GM12878 (cell line): Measurements from ENCODE around the gene TTC16. TPM values are rescaled to one million over a fixed set of nuclear protein-coding genes. Genes with fewer than 3 reads are reported as not detected.

Experiments used
- ATAC-seq: fragments of 200-7000 bp; cut with Tn5 transposase; 3 replicates; pipeline ENCODE4 v1.9.1; 2020; ENCODE audit warnings: mild to moderate bottlenecking, moderate library complexity
- BruUV-seq: library from RNA; stranded (reverse); fragments of 400-500 nt; replicated peaks from 2 replicates; lab custom pipeline; 2021; lab: Mats Ljungman, UMichigan
- CTCF ChIA-PET: fragments of 300-600 bp; sonication (Branson Sonifier 250); formaldehyde crosslinking; extraction: SDS; loops from one replicate; lab custom pipeline; 2021; ENCODE audit warnings: inconsistent platforms; lab: Yijun Ruan, JAX
- POLR2A ChIA-PET: fragments of 350-600 bp; formaldehyde crosslinking; extraction: SDS; loops from one replicate; lab custom pipeline; 2021; ENCODE audit warnings: inconsistent platforms; lab: Charles Lee
- RAD21 ChIA-PET: fragments of 300-600 bp; sonication (Branson Sonifier 250); formaldehyde crosslinking; loops from one replicate; lab custom pipeline; 2023; ENCODE audit warnings: antibody characterized with exemption; ENCODE audit not compliant: unreplicated experiment; lab: Charles Lee
- SMC1A ChIA-PET: fragments of 300-600 bp; sonication (Branson Sonifier 250); formaldehyde crosslinking; loops from one replicate; lab custom pipeline; 2023; ENCODE audit not compliant: unreplicated experiment, uncharacterized antibody; lab: Charles Lee
- DNase-seq: peaks from one replicate; pipeline ENCODE4 v3.0.0-alpha.2; 2011; ENCODE audit warnings: low read depth, low spot score
- FAIRE-seq: peaks from 3 replicates; lab custom pipeline; 2011; peaks lifted over from hg19 to GRCh38; lab: Jason Lieb, UNC
- H2AFZ ChIP-seq: 2 replicates; pipeline ENCODE4 v1.6.0; 2011; ENCODE audit warnings: low read depth, low read length, control low read depth; ENCODE audit not compliant: control insufficient read depth
- H3K27ac ChIP-seq: 2 replicates; pipeline ENCODE4 v1.5.1; 2011; ENCODE audit warnings: control low read depth; ENCODE audit not compliant: control insufficient read depth, insufficient read depth
- H3K27me3 ChIP-seq, 2 experiments: replicated peaks in 1 of 2; 2 replicates each; pipeline versions ENCODE4 v1.6.0 to v1.6.1; 2011; ENCODE audit warnings: low read length in 1 of 2; ENCODE audit not compliant: control insufficient read depth in 2 of 2, insufficient read depth in 2 of 2
- H3K36me3 ChIP-seq, 2 experiments: 2 replicates each; pipeline ENCODE4 v1.5.1; 2011; ENCODE audit warnings: low read length in 1 of 2; ENCODE audit not compliant: control insufficient read depth in 2 of 2, insufficient read depth in 2 of 2
- H3K4me1 ChIP-seq: 2 replicates; pipeline ENCODE4 v1.6.1; 2011; ENCODE audit warnings: mild to moderate bottlenecking, low read length, moderate library complexity, mixed read lengths; ENCODE audit not compliant: control insufficient read depth, insufficient read depth
- H3K4me2 ChIP-seq: 2 replicates; pipeline ENCODE4 v1.6.0; 2011; ENCODE audit warnings: control low read depth; ENCODE audit not compliant: control insufficient read depth, insufficient read depth
- H3K4me3 ChIP-seq: fragments of 200-600 bp; sonication (generic); 2 replicates; pipeline ENCODE4 v1.5.1; 2016
- H3K79me2 ChIP-seq: 2 replicates; pipeline ENCODE4 v1.6.0; 2011; ENCODE audit warnings: low read length; ENCODE audit not compliant: control insufficient read depth, insufficient read depth
- H3K9ac ChIP-seq: 2 replicates; pipeline ENCODE4 v1.8.0; 2011; ENCODE audit warnings: low read length, control low read depth, mixed read lengths; ENCODE audit not compliant: control insufficient read depth, insufficient read depth
- H3K9me3 ChIP-seq: replicated peaks from 3 replicates; pipeline ENCODE4 v1.5.1; 2011; ENCODE audit warnings: mild to moderate bottlenecking, low read length; ENCODE audit not compliant: control insufficient read depth, insufficient read depth
- H4K20me1 ChIP-seq: 2 replicates; pipeline ENCODE4 v1.6.0; 2011; ENCODE audit not compliant: control insufficient read depth, insufficient read depth
- BCL11A ChIP-seq: IDR thresholded peaks from 2 replicates; pipeline ENCODE4 v1.6.1; 2011; ENCODE audit warnings: low read depth, low read length
- EED ChIP-seq: sonication (generic); IDR thresholded peaks from 2 replicates; pipeline ENCODE4 v1.6.1; 2016; ENCODE audit warnings: antibody characterized with exemption, low read depth
- RAD51 ChIP-seq: fragments of 450-650 bp; IDR thresholded peaks from 2 replicates; pipeline ENCODE4 v1.6.1; 2016; ENCODE audit warnings: moderate library complexity, mild to moderate bottlenecking, inconsistent platforms
- SREBF2 ChIP-seq: IDR thresholded peaks from 2 replicates; pipeline ENCODE4 v1.6.1; 2012; ENCODE audit warnings: mild to moderate bottlenecking, low read length
- WGBS: methylation state at CpG from one replicate; pipeline ENCODE4 v1.1.6; 2016; ENCODE audit warnings: low lambda C conversion rate; ENCODE audit not compliant: insufficient replicate concordance, insufficient coverage; ENCODE audit errors: missing lambda C conversion rate; 5-methylcytosine and 5-hydroxymethylcytosine counted together
- in situ Hi-C: fragments of 300-500 bp; cut with MboI; formaldehyde crosslinking; loops from 9 replicates; pipeline ENCODE4 v1.14.3; 2018; ENCODE audit warnings: mixed read lengths
- intact Hi-C: fragments of 100-400 bp; cut with micrococcal nuclease; formaldehyde crosslinking; loops from one replicate; pipeline ENCODE4 v1.14.2; 2022; ENCODE audit not compliant: unreplicated experiment
- polyA plus RNA-seq, 11 experiments: library from polyadenylated mRNA; depleted of rRNA in 4 of 11; unstranded in 6 of 11; stranded (reverse) in 5 of 11; fragments of >200 nt; fragmentation: Nextera tagmentation in 4 of 11; fragmentation: Illumina TruSeq in 1 of 11; extraction: Ambion mirVana in 4 of 11; extraction: Trizol in 1 of 11; gene quantifications; 1 replicate in 1 of 11; 2 replicates in 10 of 11; pipeline versions ENCODE4 v1.2.1 to v1.2.3, GENCODE V29; 2011 to 2016; ENCODE audit warnings: inconsistent platforms in 2 of 11, missing spikeins in 2 of 11, low read depth in 1 of 11
- total RNA-seq, 4 experiments: library from RNA; depleted of rRNA in 3 of 4; stranded (reverse); fragments of >200 nt in 3 of 4; fragmentation: Illumina TruSeq in 1 of 4; extraction: Trizol in 1 of 4; gene quantifications; 2 replicates each; pipeline versions ENCODE4 v1.2.1 to v1.2.3, GENCODE V29; 2013 to 2021
- TF ChIP-seq, protein P1 (sequence below): fragments of 450-650 bp; IDR thresholded peaks from 2 replicates; pipeline ENCODE4 v1.6.1; 2017; ENCODE audit warnings: low read depth, mild to moderate bottlenecking, moderate library complexity
- TF ChIP-seq, protein P2 (sequence below): IDR thresholded peaks from 2 replicates; pipeline ENCODE4 v1.6.1; 2012; ENCODE audit warnings: low read depth, low read length, improper control_type of control experiment

Gene TTC16
- total and polyA plus RNA-seq, 10 of the 15 experiments (the other 5 are each of a cell fraction or from before 2014, with no cell fraction given): 0.03 TPM; not detected in 9

DNA sequence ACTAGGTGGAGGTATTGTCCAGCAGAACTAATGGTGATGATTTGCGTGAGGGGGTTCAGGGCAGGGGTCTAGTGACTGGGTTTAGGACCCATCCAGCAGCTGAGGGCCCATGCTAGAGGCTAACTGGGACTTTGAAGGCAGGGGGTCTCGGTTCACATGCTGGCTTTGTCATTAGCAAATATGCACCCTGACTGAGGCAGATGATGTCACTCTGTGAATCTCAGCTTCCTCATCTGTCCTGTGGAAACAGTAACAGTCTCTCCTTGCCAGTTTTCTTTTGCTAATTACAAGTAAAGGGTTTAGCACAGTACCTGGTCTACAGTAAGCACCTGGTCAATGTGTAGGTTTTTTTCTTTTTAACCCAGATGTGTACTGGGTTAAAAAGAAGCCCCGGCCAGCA is 57.4 kb downstream of the TTC16 start:
- Histone ChIP-seq H3K4me2 (no peak overlapping the region), H3K36me3 (peaks cover 0 to 12% of the 10 kb centered on the region in 2 experiments; a peak in 2 of 4 replicates), H3K27me3 (no peaks in the 10 kb centered on the region), H2AFZ (no peak overlapping the region), H3K9me3 (no peaks in the 10 kb centered on the region), H4K20me1 (peaks cover 3% of the 10 kb centered on the region; the same call in 1 of the 2 replicates), H3K4me1 (peaks cover 16% of the 10 kb centered on the region)
- SMC1A ChIA-PET: interaction anchor here (0.8 kb wide), 1 partner anchor 97 kb away, joined by 3 read pairs; no protein-coding TSS in a partner anchor
- RAD21 ChIA-PET: interaction anchor here (1.0 kb wide), 1 partner anchor 38 kb away, joined by 4 read pairs; the partner anchor contains the start of gene TOR2A
- ATAC-seq (no peak), FAIRE-seq (no peak)
- BruUV-seq: no TSS peak
- CTCF ChIA-PET: interaction anchor here (1.2 to 9.2 kb wide), 2 partner anchors 11 to 39 kb away, joined by 3 to 75 read pairs; partner anchors contain the start of genes CDK9 and TOR2A
- TF ChIP-seq, protein P1, sequence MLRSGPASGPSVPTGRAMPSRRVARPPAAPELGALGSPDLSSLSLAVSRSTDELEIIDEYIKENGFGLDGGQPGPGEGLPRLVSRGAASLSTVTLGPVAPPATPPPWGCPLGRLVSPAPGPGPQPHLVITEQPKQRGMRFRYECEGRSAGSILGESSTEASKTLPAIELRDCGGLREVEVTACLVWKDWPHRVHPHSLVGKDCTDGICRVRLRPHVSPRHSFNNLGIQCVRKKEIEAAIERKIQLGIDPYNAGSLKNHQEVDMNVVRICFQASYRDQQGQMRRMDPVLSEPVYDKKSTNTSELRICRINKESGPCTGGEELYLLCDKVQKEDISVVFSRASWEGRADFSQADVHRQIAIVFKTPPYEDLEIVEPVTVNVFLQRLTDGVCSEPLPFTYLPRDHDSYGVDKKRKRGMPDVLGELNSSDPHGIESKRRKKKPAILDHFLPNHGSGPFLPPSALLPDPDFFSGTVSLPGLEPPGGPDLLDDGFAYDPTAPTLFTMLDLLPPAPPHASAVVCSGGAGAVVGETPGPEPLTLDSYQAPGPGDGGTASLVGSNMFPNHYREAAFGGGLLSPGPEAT: no peak
- TF ChIP-seq SREBF2 (no peak), BCL11A (no peak), RAD51 (no peak), EED (no peak)
- TF ChIP-seq, protein P2, sequence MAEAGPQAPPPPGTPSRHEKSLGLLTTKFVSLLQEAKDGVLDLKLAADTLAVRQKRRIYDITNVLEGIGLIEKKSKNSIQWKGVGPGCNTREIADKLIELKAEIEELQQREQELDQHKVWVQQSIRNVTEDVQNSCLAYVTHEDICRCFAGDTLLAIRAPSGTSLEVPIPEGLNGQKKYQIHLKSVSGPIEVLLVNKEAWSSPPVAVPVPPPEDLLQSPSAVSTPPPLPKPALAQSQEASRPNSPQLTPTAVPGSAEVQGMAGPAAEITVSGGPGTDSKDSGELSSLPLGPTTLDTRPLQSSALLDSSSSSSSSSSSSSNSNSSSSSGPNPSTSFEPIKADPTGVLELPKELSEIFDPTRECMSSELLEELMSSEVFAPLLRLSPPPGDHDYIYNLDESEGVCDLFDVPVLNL: no peak
- TF ChIP-seq, all 136 proteins: peak for 0
- H3K79me2 ChIP-seq: peaks cover 37% of the 10 kb centered on the region
- no peak overlapping the region for H3K27ac ChIP-seq
- H3K9ac ChIP-seq: no peak overlapping the region
- DNase-seq: no peak
- 81% methylated on average over 3 of the region's 3 CpGs for WGBS
- POLR2A ChIA-PET: no interaction called here
- in situ Hi-C loops (no loop called here), intact Hi-C loops (no loop called here)
- no peak overlapping the region for H3K4me3 ChIP-seq
